ENCODE data around the gene TNFAIP8.

- TF ChIP-seq EZH2phosphoT487 (IDR thresholded peaks at IDR 0.05; ENCODE audit: insufficient read depth, low read depth) = no peak
- no peak for TF ChIP-seq EZH2 (IDR thresholded peaks at IDR 0.05; ENCODE audit: insufficient read depth, poor library complexity, severe bottlenecking)
These were observed 7.8 kb upstream of the TNFAIP8 start for GRCh38 chr5:119347991-119348390.
